ENCODE results near the gene DRG1.
"Not testable (repeated sequence)": the region's sequence is repeated elsewhere in the genome, so short reads cannot be mapped to it uniquely, and the experiment has no call there.

DRG1 gene

DNA sequence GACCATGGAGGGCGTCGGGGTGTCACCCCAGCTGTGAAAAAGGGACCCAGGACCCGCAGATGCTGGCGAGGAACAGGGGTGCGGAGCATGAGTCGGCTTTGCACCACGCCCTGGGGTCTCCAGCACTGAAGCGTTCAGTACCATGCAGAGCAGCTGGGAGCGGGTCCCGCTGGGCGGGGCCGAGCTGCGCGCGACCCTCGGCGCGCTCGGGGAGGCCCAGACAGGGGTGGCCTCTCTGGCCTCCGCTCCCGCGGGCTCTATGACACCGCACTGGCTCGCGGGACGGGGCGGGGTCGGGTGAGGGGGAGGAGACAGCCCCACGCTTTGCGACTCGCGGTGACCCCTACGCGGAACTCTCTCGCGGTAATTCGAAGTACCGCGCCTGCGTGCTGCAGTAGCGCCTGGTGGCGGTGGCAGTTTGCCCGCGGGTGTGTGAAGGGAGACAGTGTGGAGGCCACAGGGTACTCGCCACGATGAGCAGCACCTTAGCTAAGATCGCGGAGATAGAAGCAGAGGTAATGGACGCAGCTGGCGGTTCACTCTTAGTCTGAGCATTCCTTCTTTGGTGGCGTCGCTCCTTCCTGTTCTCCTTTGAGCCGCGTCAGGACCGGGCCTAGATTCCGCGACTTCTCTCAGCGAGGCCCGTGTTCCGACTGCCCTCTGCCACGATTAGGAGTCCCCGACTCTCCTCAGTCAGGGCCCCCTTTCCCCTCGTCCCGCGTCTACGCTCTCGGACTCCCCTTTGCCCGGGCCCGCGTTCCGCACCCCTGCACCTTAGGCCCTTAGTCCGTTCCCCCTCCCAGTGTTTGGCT is at the start of gene DRG1:
Gene DRG1, plus strand, starts transcription at position 394 of the 812 bp plus-strand sequence. Its CDS starts 80 bp downstream, at position 474.
- no peak for FAIRE-seq

DNA sequence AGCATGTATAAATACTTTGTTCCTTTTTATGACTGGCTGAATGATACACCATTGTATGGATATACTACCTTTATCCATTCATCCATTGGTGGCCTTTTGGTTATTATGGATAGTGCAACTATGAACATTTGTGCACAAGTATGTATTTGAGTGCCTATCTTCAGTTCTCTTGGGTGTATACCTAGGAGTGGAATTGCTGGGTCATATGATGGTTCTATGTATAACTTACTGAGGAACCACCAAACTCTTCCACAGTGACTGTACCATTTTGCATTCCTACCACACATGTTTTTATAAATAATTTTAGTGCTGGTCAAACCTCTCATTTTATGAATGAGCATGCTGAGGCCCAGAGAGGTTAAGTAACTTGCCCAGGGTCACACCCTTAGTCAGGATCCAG is 49.4 kb upstream of the DRG1 start:
- FAIRE-seq, result no peak

DNA sequence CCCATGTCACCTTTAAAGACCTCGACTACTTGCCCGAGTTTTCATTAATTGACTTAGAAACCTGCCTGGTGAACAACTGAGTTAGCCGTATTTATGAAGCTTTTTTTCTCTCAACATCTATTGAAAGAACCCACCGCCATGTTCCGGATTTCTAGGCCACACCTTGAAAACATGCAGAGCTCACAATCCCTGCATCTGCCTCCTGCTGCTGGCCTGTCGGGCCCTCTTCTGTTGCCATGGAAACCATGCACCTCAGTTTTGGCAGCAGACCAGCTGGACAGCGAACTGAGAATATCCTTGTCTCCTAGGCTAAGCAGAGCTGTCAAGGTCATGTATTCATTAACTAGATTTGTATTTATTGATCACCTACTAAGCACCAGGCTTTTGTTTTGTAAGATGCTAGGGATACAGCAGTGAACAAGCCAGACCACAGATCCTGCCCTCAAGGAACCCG is 49.0 kb upstream of the DRG1 start:
- peak; percentile 92 for FAIRE-seq

GRCh38 chr22:31354515-31354914 is 44.9 kb upstream of the DRG1 start:
- no peak for FAIRE-seq

DNA sequence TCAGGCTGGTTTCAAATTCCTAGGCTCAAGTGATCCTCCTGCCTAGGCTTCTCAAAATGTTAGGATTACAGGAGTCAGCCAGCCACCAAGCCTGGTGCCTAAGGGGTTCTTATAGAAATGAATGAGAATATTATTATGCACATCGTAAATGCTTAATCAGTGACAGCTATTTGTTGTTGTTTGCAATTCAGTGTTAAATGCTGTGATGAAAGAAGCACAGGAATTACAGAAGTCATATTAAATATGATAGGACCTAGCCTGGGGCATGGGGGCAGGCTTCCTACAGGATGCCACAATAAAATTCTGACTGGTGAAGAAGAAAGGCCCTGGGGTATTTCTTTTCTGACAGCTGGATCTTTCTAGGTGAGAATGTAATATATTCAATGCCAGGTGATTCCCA is 39.4 kb upstream of the DRG1 start:
- FAIRE-seq, result no peak

- FAIRE-seq, result no peak
These were observed 37.7 kb upstream of the DRG1 start for GRCh38 chr22:31361743-31362142.

- no peak for FAIRE-seq
These were observed 35.4 kb upstream of the DRG1 start for GRCh38 chr22:31363885-31364465.

- FAIRE-seq, result no peak
These were observed 32.0 kb upstream of the DRG1 start for GRCh38 chr22:31367426-31367825.

- no peak for FAIRE-seq
These were observed 21.8 kb upstream of the DRG1 start for GRCh38 chr22:31377612-31378011.

DNA sequence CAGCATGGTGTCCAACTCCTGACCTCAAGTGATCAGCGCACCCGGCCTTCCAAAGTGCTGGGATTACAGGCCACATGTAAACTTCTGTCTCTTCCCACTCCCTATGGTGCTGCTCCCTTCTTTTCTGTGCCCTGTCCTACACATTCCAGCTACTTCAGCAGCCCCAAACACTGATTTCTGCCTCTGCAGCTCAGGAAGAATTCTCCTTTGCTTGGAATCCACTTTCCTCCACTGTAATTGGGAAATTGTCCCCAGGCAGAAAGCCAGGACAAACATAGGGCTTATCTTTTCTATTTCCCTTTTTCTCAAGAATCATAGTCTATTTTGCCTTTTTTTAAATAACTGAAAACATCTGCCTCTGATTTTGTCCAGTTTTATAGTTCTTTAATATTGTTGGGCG is 21.3 kb upstream of the DRG1 start:
- FAIRE-seq, result no peak

GRCh38 chr22:31378651-31379050 is 20.8 kb upstream of the DRG1 start:
- not testable (repeated sequence) for FAIRE-seq

DNA sequence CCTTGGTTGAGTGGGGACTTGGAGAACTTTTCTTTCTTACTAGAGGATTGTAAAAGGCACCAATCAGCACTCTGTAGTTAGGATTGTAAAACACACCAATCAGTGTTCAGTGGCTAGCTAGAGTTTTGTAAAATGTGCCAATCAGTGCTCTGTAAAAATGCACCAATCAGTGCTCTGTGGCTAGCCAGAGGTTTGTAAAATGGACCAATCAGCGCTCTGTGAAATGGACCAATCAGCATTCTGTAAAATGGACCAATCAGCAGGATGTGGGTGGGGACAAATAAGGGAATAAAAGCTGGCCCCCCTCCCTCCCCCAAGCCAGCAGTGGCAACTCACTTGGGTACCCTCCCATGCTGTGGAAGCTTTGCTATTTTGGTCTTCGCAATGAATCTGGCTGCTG is 5.5 kb upstream of the DRG1 start:
- FAIRE-seq, result no peak

DNA sequence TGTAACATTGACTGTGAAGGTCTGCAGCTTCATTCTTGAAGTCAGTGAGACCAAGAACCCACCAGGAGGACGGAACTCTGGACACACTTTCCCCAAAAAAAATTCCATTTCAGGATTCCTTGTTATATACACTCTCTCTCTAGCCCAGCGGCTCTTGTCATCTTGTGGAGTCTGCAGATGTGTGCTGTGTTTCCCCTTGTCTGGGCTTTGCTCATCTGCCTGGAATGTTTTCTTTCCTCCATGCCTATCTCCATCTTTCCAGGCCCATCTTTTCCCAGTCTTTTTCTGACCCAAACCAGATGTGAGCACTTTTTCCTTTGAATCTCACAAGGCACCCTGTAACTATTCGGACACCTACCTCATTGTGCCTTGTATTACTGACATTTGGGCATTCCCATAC is 5.1 kb upstream of the DRG1 start:
- no peak for FAIRE-seq

DNA sequence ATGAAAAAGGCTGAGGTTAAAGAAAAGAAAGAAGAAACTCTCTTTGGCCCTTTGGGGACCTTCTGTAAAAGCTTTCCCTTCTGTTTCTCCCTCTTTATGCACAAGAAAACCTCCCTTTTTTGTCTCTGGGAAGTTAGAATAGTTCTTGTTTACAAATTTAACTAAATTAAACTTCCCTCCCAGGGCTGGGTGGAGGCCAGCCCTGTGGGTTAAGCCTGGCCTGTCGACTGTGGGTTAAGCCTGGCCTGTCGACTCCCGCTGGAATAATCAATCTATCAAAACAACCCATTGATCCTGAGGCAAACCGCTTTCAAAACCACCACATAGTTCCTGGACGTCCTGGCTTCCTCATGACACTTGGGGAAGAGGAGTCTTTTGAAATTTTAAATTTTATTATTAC is 1.2 kb upstream of the DRG1 start:
- FAIRE-seq, result no peak

DNA sequence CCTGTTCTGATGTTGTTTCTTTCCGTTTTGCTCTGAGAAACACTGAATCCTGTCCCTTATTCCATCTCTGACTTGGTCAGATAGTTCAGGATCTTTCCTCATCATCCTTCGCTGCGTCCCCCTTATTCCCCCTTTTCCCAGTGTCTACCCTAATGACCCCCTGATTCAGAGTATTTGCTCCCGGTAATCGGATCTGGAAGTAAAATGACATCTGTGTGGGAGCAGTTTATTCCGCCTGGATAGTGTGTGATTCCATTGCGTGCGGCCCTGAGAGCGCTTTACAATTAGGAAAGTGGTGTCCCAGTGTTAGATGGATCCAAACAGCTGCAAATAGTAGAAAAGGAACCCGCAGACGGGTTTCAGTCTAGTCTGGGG is 606 bp downstream of the DRG1 start:
- no peak for FAIRE-seq

DNA sequence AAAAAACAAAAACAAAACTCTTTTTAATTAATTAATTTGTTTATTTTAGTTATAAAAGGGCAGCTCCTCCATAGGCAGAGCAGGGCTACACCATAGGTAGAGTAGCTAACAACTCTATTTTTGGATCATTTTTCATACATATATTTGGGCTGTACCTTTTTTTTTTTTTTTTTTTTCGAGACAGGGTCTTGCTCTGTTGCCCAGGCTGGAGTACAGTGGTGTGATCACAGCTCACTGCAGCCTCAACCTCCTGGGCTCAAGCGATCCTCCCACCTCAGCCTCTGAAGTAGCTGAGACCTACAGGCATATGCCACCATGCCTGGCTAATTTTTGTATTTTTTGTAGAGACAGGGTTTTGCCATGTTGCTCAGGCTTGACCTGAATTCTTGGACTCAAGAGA is 2.9 kb downstream of the DRG1 start:
- not testable (repeated sequence) for FAIRE-seq

- no peak for FAIRE-seq
These were observed 26.1 kb downstream of the DRG1 start for GRCh38 chr22:31425331-31426050.

GRCh38 chr22:31431950-31432349 is 32.5 kb downstream of the DRG1 start:
- no peak for FAIRE-seq

DNA sequence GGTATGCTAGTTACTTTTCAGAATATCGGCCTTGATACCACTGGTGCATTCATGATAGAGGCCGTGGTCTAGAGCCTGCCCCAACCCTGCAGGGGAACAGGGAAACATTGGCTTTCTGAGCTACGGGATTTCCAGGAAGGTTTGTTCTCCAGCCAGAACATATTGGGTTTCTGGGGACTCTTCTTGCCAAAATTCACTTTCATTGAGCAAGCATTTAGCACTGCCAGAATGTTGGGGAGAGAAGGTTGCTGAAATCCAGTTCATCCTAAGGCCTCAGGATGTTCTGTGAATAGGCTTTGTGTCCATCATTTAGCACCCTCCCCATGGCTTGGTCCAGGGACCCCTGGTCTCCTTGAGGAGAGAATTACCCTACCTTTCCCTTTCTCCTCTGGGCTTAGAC is 36.7 kb downstream of the DRG1 start:
- no peak for FAIRE-seq

DNA sequence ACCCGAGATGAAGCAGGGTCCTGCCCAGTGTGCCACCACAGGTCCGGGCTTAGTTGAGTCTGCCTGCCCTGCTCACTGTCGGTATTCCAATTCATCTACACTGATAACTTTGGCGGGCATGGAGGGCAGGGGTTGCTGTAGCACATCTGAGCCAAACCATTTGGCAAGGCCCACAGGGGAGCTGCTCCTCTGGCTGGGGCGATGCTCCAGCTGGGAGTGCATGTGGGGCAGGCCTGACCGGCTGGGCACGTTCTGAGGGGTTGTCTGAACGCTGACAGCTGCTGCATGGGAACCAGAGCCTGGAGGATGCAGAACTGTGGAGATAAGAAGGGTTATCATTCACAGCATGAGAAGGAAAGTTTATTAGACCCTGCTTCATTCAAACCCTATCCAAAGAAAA is 40.4 kb downstream of the DRG1 start:
- no peak for FAIRE-seq

- no peak for FAIRE-seq
These were observed 41.3 kb downstream of the DRG1 start for GRCh38 chr22:31440681-31441080.

- FAIRE-seq, result no peak
These were observed 42.2 kb downstream of the DRG1 start for GRCh38 chr22:31441652-31442051.

GRCh38 chr22:31442768-31443489 is 43.5 kb downstream of the DRG1 start:
- FAIRE-seq, result no peak
